Aorta (tissue), 5 donors: ENCODE data around the gene POLN. TPM values are rescaled to one million over a fixed set of nuclear protein-coding genes. Genes with fewer than 3 reads are reported as not detected.

Experiments used
- ATAC-seq: fragments of 200-7000 bp; cut with Tn5 transposase; one replicate; pipeline ENCODE4 v1.9.1; 2022; ENCODE audit warnings: moderate library complexity; ENCODE audit not compliant: low FRiP score
- DNase-seq, 2 donors: peaks; one replicate each; pipeline ENCODE4 v3.0.0-alpha.2; 2020
- H3K27ac ChIP-seq, 2 donors: one replicate each; pipeline ENCODE4 v1.5.1; 2013; ENCODE audit warnings: low read length in 2 of 2, mild to moderate bottlenecking in 2 of 2, moderate library complexity in 2 of 2, control low read depth in 1 of 2, inconsistent platforms in 1 of 2, low read depth in 1 of 2
- H3K27me3 ChIP-seq, 2 donors: one replicate each; pipeline ENCODE4 v1.6.1; 2013; ENCODE audit warnings: control low read depth in 1 of 2, low read length in 1 of 2, mild to moderate bottlenecking in 1 of 2, moderate library complexity in 1 of 2; ENCODE audit not compliant: insufficient read depth in 2 of 2, control insufficient read depth in 1 of 2
- H3K36me3 ChIP-seq, 2 donors: one replicate each; pipeline ENCODE4 v1.6.1; 2013; ENCODE audit warnings: control low read depth in 1 of 2, low read length in 1 of 2, mild to moderate bottlenecking in 1 of 2; ENCODE audit not compliant: insufficient read depth in 2 of 2, control insufficient read depth in 1 of 2
- H3K4me1 ChIP-seq, 2 donors: one replicate each; pipeline ENCODE4 v1.6.1; 2013; ENCODE audit warnings: low read length in 2 of 2, control low read depth in 1 of 2, mild to moderate bottlenecking in 1 of 2, moderate library complexity in 1 of 2; ENCODE audit not compliant: insufficient read depth in 2 of 2, control insufficient read depth in 1 of 2
- H3K4me3 ChIP-seq, 2 donors: one replicate each; pipeline ENCODE4 v1.5.1; 2013; ENCODE audit warnings: low read length in 2 of 2, control low read depth in 1 of 2, mild to moderate bottlenecking in 1 of 2
- H3K9me3 ChIP-seq: one replicate; pipeline ENCODE4 v1.6.1; 2013; ENCODE audit warnings: mild to moderate bottlenecking, low read length; ENCODE audit not compliant: control insufficient read depth
- WGBS, 2 donors: extraction: QIAGEN DNeasy Blood & Tissue Kit; methylation state at CpG; one replicate each; pipeline ENCODE4 v1.1.7; 2013; 5-methylcytosine and 5-hydroxymethylcytosine counted together
- intact Hi-C, 2 donors: fragments of 100-400 bp; cut with DNase I; formaldehyde crosslinking; loops; one replicate each; pipeline versions ENCODE4 v1.14.2 to v1.15.0; 2022
- polyA plus RNA-seq, 2 donors: library from polyadenylated mRNA; stranded (reverse); fragments of 200-250 nt; gene quantifications; one replicate each; pipeline ENCODE4 v1.2.3, GENCODE V29; 2013
- total RNA-seq, 2 donors: library from RNA; stranded (reverse); fragmentation: NEBNext Ultra II Directional; extraction: Animal tissue kit (Norgen Biotek cat#: 25700); gene quantifications; one replicate each; pipeline ENCODE4 v1.2.1, GENCODE V29; 2021
- donor health status: healthy with polysubstance abuse.
- donor health status: Bipolar disorder and iron deficiency.
- donor health status: DM: no; HTN: no; CAD: no.
- donor health status: DM: no; HTN: no; CAD: no.
- donor health status: DM: yes; HTN: yes; CAD: no.

Gene POLN
- total and polyA plus RNA-seq, 4 donors = 3.2 to 7.0 (median 6.6) TPM; not detected in 1

GRCh38 chr4:2080429-2081300, 161.3 kb downstream of the POLN start:
- peak; percentile 61 for ATAC-seq
- 91 to 95% methylated on average over 19 of the region's 19 CpGs for WGBS, 2 donors
- Histone ChIP-seq H3K9me3 (no peaks in the 10 kb centered on the region), H3K36me3 (no peaks in the 10 kb centered on the region), H3K4me3 (no peak overlapping the region), H3K27ac (no peak overlapping the region), H3K27me3 (no peaks in the 10 kb centered on the region), H3K4me1 (no peaks in the 10 kb centered on the region)
- DNase-seq = peak in 1 of 2 donors; percentile 72
- intact Hi-C loops = no loop called here

- no peaks in the 10 kb centered on the region for H3K27me3 ChIP-seq
- ATAC-seq = no peak
- no peaks in the 10 kb centered on the region for H3K9me3 ChIP-seq
- no peaks in the 10 kb centered on the region for H3K36me3 ChIP-seq
- intact Hi-C loops = no loop called here
- no peaks in the 10 kb centered on the region for H3K4me1 ChIP-seq
- WGBS, 2 donors = 92 to 93% methylated on average over 9 of the region's 9 CpGs
- H3K27ac ChIP-seq = no peak overlapping the region
- no peak for DNase-seq
- no peak overlapping the region for H3K4me3 ChIP-seq
Measured at GRCh38 chr4:2079926-2080325, 162.0 kb downstream of the POLN start.

- DNase-seq (peak in 1 of 2 donors; percentile 16), ATAC-seq (no peak)
Measured at GRCh38 chr4:2079006-2079405, 162.9 kb downstream of the POLN start.

GRCh38 chr4:2078584-2078983, 163.3 kb downstream of the POLN start:
- H3K27me3 ChIP-seq = no peaks in the 10 kb centered on the region
- ATAC-seq (no peak), DNase-seq (peak in 1 of 2 donors; percentile 25)
- H3K4me1 ChIP-seq = no peaks in the 10 kb centered on the region
- H3K36me3 ChIP-seq = no peaks in the 10 kb centered on the region
- 58 to 66% methylated on average over 9 of the region's 9 CpGs for WGBS, 2 donors
- H3K4me3 ChIP-seq = no peak overlapping the region
- no peak overlapping the region for H3K27ac ChIP-seq
- intact Hi-C loops = no loop called here
- H3K9me3 ChIP-seq = no peaks in the 10 kb centered on the region

More at GRCh38 chr4:2079006-2079405, 162.9 kb downstream of the POLN start:
- Histone ChIP-seq H3K4me3 (no peak overlapping the region), H3K9me3 (no peaks in the 10 kb centered on the region), H3K27ac (no peak overlapping the region), H3K4me1 (no peaks in the 10 kb centered on the region), H3K27me3 (no peaks in the 10 kb centered on the region), H3K36me3 (no peaks in the 10 kb centered on the region)
- WGBS, 2 donors = 96 to 99% methylated on average over 5 of the region's 5 CpGs
- intact Hi-C loops = no loop called here

- Histone ChIP-seq H3K27ac (no peak overlapping the region), H3K4me1 (no peaks in the 10 kb centered on the region), H3K27me3 (no peaks in the 10 kb centered on the region), H3K9me3 (no peaks in the 10 kb centered on the region), H3K36me3 (no peaks in the 10 kb centered on the region), H3K4me3 (no peak overlapping the region)
- ATAC-seq = no peak
- peak in 1 of 2 donors; percentile 59 for DNase-seq
- 86 to 88% methylated on average over 17 of the region's 17 CpGs for WGBS, 2 donors
- intact Hi-C loops = no loop called here
Measured at GRCh38 chr4:2077537-2078460, 164.1 kb downstream of the POLN start.

GRCh38 chr4:2076908-2077536, 164.9 kb downstream of the POLN start:
- ATAC-seq (no peak), DNase-seq (peak in 1 of 2 donors; percentile 44)
- Histone ChIP-seq H3K9me3 (no peaks in the 10 kb centered on the region), H3K4me3 (no peak overlapping the region), H3K27ac (no peak overlapping the region), H3K36me3 (no peaks in the 10 kb centered on the region), H3K27me3 (no peaks in the 10 kb centered on the region), H3K4me1 (no peaks in the 10 kb centered on the region)
- 84% methylated on average over 9 of the region's 9 CpGs for WGBS, 2 donors
- intact Hi-C loops = no loop called here

GRCh38 chr4:2075987-2076907, 165.7 kb downstream of the POLN start:
- no peak overlapping the region for H3K4me3 ChIP-seq
- ATAC-seq (no peak), DNase-seq (peak in 1 of 2 donors; percentile 70)
- H3K4me1 ChIP-seq = no peaks in the 10 kb centered on the region
- 95 to 97% methylated on average over 31 of the region's 31 CpGs for WGBS, 2 donors
- H3K27ac ChIP-seq = no peak overlapping the region
- H3K9me3 ChIP-seq = no peaks in the 10 kb centered on the region
- no peaks in the 10 kb centered on the region for H3K36me3 ChIP-seq
- no peaks in the 10 kb centered on the region for H3K27me3 ChIP-seq
- intact Hi-C loops = no loop called here
